ENCODE results near the gene NDUFS7. TPM values are rescaled to one million over a fixed set of nuclear protein-coding genes. Genes with fewer than 3 reads are reported as not detected.

NDUFS7 gene
- total and polyA plus RNA-seq, 3 donors from 2014 or later = 170 to 176 (median 172) TPM

DNA sequence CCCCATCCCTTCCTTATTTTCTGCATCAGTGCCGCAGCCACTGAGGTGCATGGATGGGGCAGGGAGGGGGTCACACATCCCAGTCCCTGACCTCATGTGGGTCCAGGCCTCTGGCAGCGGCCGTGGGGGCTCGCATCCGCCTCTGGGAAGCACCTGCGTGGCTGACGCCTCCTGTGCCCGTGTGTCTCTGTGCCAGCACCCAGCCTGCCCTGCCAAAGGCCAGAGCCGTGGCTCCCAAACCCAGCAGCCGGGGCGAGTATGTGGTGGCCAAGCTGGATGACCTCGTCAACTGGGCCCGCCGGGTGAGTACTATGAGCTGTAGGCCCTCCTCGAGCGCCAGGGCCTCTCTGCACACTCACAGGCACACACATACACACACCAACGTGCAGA, 4.9 kb downstream of the NDUFS7 start:
- Histone ChIP-seq H3K4me1 (peaks cover 8% of the 10 kb centered on the region), H3K9me3 (no peaks in the 10 kb centered on the region), H3K27ac (no peak overlapping the region), H3K36me3 (ENCODE audit: low read depth, missing control alignments) (no peaks in the 10 kb centered on the region), H3K4me3 (no peak overlapping the region), H3K27me3 (no peaks in the 10 kb centered on the region)
- TF ChIP-seq, protein P1, sequence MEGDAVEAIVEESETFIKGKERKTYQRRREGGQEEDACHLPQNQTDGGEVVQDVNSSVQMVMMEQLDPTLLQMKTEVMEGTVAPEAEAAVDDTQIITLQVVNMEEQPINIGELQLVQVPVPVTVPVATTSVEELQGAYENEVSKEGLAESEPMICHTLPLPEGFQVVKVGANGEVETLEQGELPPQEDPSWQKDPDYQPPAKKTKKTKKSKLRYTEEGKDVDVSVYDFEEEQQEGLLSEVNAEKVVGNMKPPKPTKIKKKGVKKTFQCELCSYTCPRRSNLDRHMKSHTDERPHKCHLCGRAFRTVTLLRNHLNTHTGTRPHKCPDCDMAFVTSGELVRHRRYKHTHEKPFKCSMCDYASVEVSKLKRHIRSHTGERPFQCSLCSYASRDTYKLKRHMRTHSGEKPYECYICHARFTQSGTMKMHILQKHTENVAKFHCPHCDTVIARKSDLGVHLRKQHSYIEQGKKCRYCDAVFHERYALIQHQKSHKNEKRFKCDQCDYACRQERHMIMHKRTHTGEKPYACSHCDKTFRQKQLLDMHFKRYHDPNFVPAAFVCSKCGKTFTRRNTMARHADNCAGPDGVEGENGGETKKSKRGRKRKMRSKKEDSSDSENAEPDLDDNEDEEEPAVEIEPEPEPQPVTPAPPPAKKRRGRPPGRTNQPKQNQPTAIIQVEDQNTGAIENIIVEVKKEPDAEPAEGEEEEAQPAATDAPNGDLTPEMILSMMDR (IDR thresholded peaks at IDR 0.05) = no peak
- no peak for TF ChIP-seq POLR2A (IDR thresholded peaks at IDR 0.05)
- WGBS, 2 donors = 89 to 100% methylated on average over 3 to 17 of the region's 17 CpGs
- no peak for DNase-seq
- intact Hi-C loops (cut with DNase I; ENCODE audit: low total_unique reads) = no loop called here

DNA sequence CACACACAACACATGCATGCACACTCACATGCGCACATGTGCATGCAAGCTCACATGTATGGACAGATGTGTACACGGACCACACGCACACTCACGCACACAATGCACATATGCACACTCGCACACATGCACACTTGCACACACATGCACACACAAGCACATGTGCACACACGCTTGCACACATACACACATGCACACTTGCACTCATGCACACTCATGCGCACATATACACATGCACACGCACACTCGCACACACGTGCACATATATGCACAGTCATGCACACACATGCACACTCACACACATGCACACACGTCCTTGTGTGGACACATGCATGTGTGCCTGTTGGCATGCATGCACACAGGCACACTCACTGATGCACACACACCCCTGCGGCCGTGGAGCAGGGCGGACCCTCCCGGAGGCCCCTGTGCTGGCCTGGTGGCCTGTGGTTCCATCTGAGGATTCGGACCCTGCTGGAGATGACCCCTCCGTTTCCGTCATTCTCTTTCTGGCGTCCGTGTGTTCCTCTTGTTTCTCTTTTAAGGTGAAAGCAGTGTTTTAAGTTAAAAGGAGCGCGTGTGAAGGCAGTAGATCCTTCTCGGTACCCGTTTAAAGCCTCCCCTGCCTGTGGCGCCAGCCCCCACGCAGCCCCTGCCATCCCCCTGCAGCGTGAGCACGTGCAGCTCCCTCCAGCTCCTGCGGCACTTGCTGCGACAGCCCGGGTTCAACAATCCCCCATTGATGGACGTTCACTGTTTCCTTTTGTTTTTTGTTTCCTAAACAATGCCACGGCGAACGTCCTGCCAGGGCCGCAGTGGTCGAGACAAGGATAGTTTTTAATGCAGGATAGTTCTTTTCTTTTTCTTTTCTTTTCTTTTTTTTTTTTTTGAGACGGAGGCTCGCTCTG, 5.6 kb downstream of the NDUFS7 start:
- peaks cover 8% of the 10 kb centered on the region for H3K4me1 ChIP-seq
- DNase-seq = no peak
- no peak overlapping the region for H3K4me3 ChIP-seq
- H3K36me3 ChIP-seq (ENCODE audit: low read depth, missing control alignments) = no peaks in the 10 kb centered on the region
- 88 to 92% methylated on average over 39 of the region's 39 CpGs for WGBS, 2 donors
- no peaks in the 10 kb centered on the region for H3K9me3 ChIP-seq
- no peak overlapping the region for H3K27ac ChIP-seq
- TF ChIP-seq POLR2A (IDR thresholded peaks at IDR 0.05) = no peak
- TF ChIP-seq, protein P1 (IDR thresholded peaks at IDR 0.05) = no peak
- intact Hi-C loops (cut with DNase I; ENCODE audit: low total_unique reads) = no loop called here
- no peaks in the 10 kb centered on the region for H3K27me3 ChIP-seq

DNA sequence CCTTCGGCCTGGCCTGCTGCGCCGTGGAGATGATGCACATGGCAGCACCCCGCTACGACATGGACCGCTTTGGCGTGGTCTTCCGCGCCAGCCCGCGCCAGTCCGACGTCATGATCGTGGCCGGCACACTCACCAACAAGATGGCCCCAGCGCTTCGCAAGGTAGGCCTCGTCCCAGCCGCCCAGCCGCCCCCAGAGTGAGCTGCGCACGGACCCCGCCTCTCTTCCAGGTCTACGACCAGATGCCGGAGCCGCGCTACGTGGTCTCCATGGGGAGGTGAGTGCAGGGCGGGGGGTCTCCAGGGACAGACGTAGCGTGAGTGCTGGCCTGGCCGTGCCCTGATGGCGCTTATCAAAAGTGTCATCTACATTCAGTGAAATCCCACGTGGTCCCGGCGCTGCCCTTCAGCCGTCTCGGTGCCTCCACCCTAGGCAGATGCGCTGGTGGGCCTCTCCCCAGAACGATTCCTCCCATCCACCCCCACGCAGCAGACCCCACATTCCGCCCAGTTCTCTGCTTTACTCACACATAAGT, 7.2 kb downstream of the NDUFS7 start:
- intact Hi-C loops (cut with DNase I; ENCODE audit: low total_unique reads) = no loop called here
- Histone ChIP-seq H3K4me3 (no peak overlapping the region), H3K9me3 (no peaks in the 10 kb centered on the region), H3K27me3 (no peaks in the 10 kb centered on the region), H3K27ac (no peak overlapping the region), H3K4me1 (peaks cover 14% of the 10 kb centered on the region), H3K36me3 (ENCODE audit: low read depth, missing control alignments) (no peaks in the 10 kb centered on the region)
- TF ChIP-seq POLR2A (IDR thresholded peaks at IDR 0.05) = no peak
- TF ChIP-seq, protein P1 (IDR thresholded peaks at IDR 0.05) = no peak
- WGBS, 2 donors = 87 to 90% methylated on average over 23 to 42 of the region's 42 CpGs
- no peak for DNase-seq

DNA sequence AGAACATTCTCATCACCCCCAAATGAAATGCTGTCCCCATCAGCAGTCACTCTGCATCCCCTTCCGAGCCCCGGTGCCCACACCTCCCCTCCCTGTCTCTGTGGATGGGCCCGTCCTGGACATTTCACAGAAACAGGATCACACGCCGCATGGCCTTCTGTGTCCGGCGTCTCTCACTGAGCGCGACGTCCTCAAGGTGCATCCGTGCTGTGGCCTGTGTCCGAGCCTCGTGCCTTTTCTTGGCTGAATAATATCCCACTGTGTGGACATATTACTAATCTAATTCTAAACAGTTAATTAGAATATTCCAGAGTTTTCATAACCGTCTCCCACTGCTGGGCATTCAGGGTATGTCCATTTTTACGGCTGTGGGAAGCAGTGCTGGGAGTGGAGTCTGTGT, 8.7 kb downstream of the NDUFS7 start:
- H3K4me1 ChIP-seq = peaks cover 20% of the 10 kb centered on the region
- 92 to 97% methylated on average over 15 of the region's 15 CpGs for WGBS, 2 donors
- no peak for TF ChIP-seq POLR2A (IDR thresholded peaks at IDR 0.05)
- TF ChIP-seq, protein P1 (IDR thresholded peaks at IDR 0.05) = no peak
- H3K27me3 ChIP-seq = no peaks in the 10 kb centered on the region
- H3K27ac ChIP-seq = no peak overlapping the region
- no peak for DNase-seq
- no peak overlapping the region for H3K4me3 ChIP-seq
- intact Hi-C loops (cut with DNase I; ENCODE audit: low total_unique reads) = no loop called here
- H3K36me3 ChIP-seq (ENCODE audit: low read depth, missing control alignments) = no peaks in the 10 kb centered on the region
- H3K9me3 ChIP-seq = no peaks in the 10 kb centered on the region
